Measurements from ENCODE around the gene SRGAP2B. TPM values are rescaled to one million over a fixed set of nuclear protein-coding genes. Genes with fewer than 3 reads are reported as not detected.
"Not testable (repeated sequence)": the region's sequence is repeated elsewhere in the genome, so short reads cannot be mapped to it uniquely, and the experiment has no call there.

The SRGAP2B gene
- total and polyA plus RNA-seq, 2 donors from 2014 or later, result 9.3 to 38.4 TPM

GRCh38 chr1:144889450-144890115, 205.5 kb downstream of the SRGAP2B start:
- H3K36me3 ChIP-seq (ENCODE audit: control insufficient read depth in 2 of 3, insufficient read depth in 3 of 3, low read length in 3 of 3); intact Hi-C loops (cut with DNase I); H3K9ac ChIP-seq (ENCODE audit: low read length in 3 of 3); FAIRE-seq; H3K4me1 ChIP-seq (ENCODE audit: control insufficient read depth in 2 of 3, insufficient read depth in 2 of 3, low read depth in 1 of 3, low read length in 3 of 3); H3K27me3 ChIP-seq (ENCODE audit: control insufficient read depth, insufficient read depth, low read length); H3K4me3 ChIP-seq (ENCODE audit: low read length in 3 of 3); DNase-seq; H3K9me3 ChIP-seq (ENCODE audit: control insufficient read depth in 2 of 3, insufficient read depth in 1 of 3, low read length in 3 of 3); H3K27ac ChIP-seq (ENCODE audit: low read depth in 2 of 2, low read length in 2 of 2): not testable (repeated sequence)

- H3K9ac ChIP-seq (ENCODE audit: low read length in 3 of 3); H3K27me3 ChIP-seq (ENCODE audit: control insufficient read depth, insufficient read depth, low read length); H3K9me3 ChIP-seq (ENCODE audit: control insufficient read depth in 2 of 3, insufficient read depth in 1 of 3, low read length in 3 of 3); intact Hi-C loops (cut with DNase I); H3K4me1 ChIP-seq (ENCODE audit: control insufficient read depth in 2 of 3, insufficient read depth in 2 of 3, low read depth in 1 of 3, low read length in 3 of 3); H3K4me3 ChIP-seq (ENCODE audit: low read length in 3 of 3); FAIRE-seq; H3K27ac ChIP-seq (ENCODE audit: low read depth in 2 of 2, low read length in 2 of 2); H3K36me3 ChIP-seq (ENCODE audit: control insufficient read depth in 2 of 3, insufficient read depth in 3 of 3, low read length in 3 of 3): not testable (repeated sequence)
- DNase-seq, result peak; percentile 4 to 85 (median 26)
Observed at GRCh38 chr1:144883022-144883421, 212.1 kb downstream of the SRGAP2B start.

- FAIRE-seq; H3K36me3 ChIP-seq (ENCODE audit: control insufficient read depth in 2 of 3, insufficient read depth in 3 of 3, low read length in 3 of 3); H3K4me1 ChIP-seq (ENCODE audit: control insufficient read depth in 2 of 3, insufficient read depth in 2 of 3, low read depth in 1 of 3, low read length in 3 of 3); H3K27me3 ChIP-seq (ENCODE audit: control insufficient read depth, insufficient read depth, low read length); H3K27ac ChIP-seq (ENCODE audit: low read depth in 2 of 2, low read length in 2 of 2); H3K9me3 ChIP-seq (ENCODE audit: control insufficient read depth in 2 of 3, insufficient read depth in 1 of 3, low read length in 3 of 3); H3K4me3 ChIP-seq (ENCODE audit: low read length in 3 of 3); H3K9ac ChIP-seq (ENCODE audit: low read length in 3 of 3); intact Hi-C loops (cut with DNase I): not testable (repeated sequence)
- DNase-seq, result peak in 1 of 5 donors; percentile 38
Observed at GRCh38 chr1:144882343-144882742, 212.8 kb downstream of the SRGAP2B start.

GRCh38 chr1:144858607-144859006, 236.5 kb downstream of the SRGAP2B start:
- H3K4me1 ChIP-seq (ENCODE audit: control insufficient read depth in 2 of 3, insufficient read depth in 2 of 3, low read depth in 1 of 3, low read length in 3 of 3); FAIRE-seq; intact Hi-C loops (cut with DNase I); H3K27me3 ChIP-seq (ENCODE audit: control insufficient read depth, insufficient read depth, low read length); H3K36me3 ChIP-seq (ENCODE audit: control insufficient read depth in 2 of 3, insufficient read depth in 3 of 3, low read length in 3 of 3); H3K9me3 ChIP-seq (ENCODE audit: control insufficient read depth in 2 of 3, insufficient read depth in 1 of 3, low read length in 3 of 3); H3K4me3 ChIP-seq (ENCODE audit: low read length in 3 of 3); H3K27ac ChIP-seq (ENCODE audit: low read depth in 2 of 2, low read length in 2 of 2); H3K9ac ChIP-seq (ENCODE audit: low read length in 3 of 3): not testable (repeated sequence)
- DNase-seq, result peak in 1 of 5 donors; percentile 20

Other genes with a start within 250 kb of the SRGAP2B start
- not detected for gene FAM72D, start 646 bp upstream of the SRGAP2B start, total RNA-seq
- gene FAM72D, start 646 bp upstream of the SRGAP2B start, polyA plus RNA-seq (ENCODE audit: insufficient read depth, low read depth, low replicate concordance), result 0.24 TPM
- not detected for gene PPIAL4D, start 146.8 kb upstream of the SRGAP2B start, total RNA-seq
- not detected for gene PPIAL4D, start 146.8 kb upstream of the SRGAP2B start, polyA plus RNA-seq (ENCODE audit: insufficient read depth, low read depth, low replicate concordance)

Measured in kidney (tissue), 11 donors.